GM21619 (cell line): ENCODE data around the gene PTPRM.

Source experiments
- ATAC-seq: cut with Tn5 transposase; IDR thresholded peaks from one replicate; pipeline ENCODE4 v1.9.1; 2021; ENCODE audit not compliant: unreplicated experiment

Gene PTPRM

GRCh38 chr18:8406186-8406867 lies 839.2 kb downstream of the PTPRM start:
- no peak for ATAC-seq

GRCh38 chr18:8406868-8407250 lies 839.7 kb downstream of the PTPRM start:
- no peak for ATAC-seq

GRCh38 chr18:8409151-8409550 lies 842.0 kb downstream of the PTPRM start:
- no peak for ATAC-seq

- ATAC-seq, result no peak
Measured at GRCh38 chr18:8411492-8411891, 844.4 kb downstream of the PTPRM start.

- ATAC-seq, result no peak
Measured at GRCh38 chr18:8412117-8412516, 845.0 kb downstream of the PTPRM start.

GRCh38 chr18:8413189-8413588 lies 846.1 kb downstream of the PTPRM start:
- ATAC-seq, result no peak

GRCh38 chr18:8413751-8414150 lies 846.6 kb downstream of the PTPRM start:
- no peak for ATAC-seq

GRCh38 chr18:8416212-8417019 lies 849.3 kb downstream of the PTPRM start:
- no peak for ATAC-seq

- no peak for ATAC-seq
Measured at GRCh38 chr18:8422391-8422790, 855.3 kb downstream of the PTPRM start.

GRCh38 chr18:8423051-8423557 lies 856.0 kb downstream of the PTPRM start:
- no peak for ATAC-seq

GRCh38 chr18:8424481-8424880 lies 857.4 kb downstream of the PTPRM start:
- ATAC-seq, result no peak

- ATAC-seq, result no peak
Measured at GRCh38 chr18:8424917-8425725, 858.0 kb downstream of the PTPRM start.

GRCh38 chr18:8426401-8426800 lies 859.3 kb downstream of the PTPRM start:
- no peak for ATAC-seq

GRCh38 chr18:8427339-8427738 lies 860.2 kb downstream of the PTPRM start:
- ATAC-seq, result no peak

- no peak for ATAC-seq
Measured at GRCh38 chr18:8428951-8429350, 861.8 kb downstream of the PTPRM start.

GRCh38 chr18:8431036-8431435 lies 863.9 kb downstream of the PTPRM start:
- no peak for ATAC-seq

GRCh38 chr18:8433323-8433722 lies 866.2 kb downstream of the PTPRM start:
- no peak for ATAC-seq

GRCh38 chr18:8433771-8434170 lies 866.7 kb downstream of the PTPRM start:
- no peak for ATAC-seq

GRCh38 chr18:8435376-8435775 lies 868.3 kb downstream of the PTPRM start:
- no peak for ATAC-seq

- no peak for ATAC-seq
Measured at GRCh38 chr18:8439055-8439454, 871.9 kb downstream of the PTPRM start.

- no peak for ATAC-seq
Measured at GRCh38 chr18:8443505-8443904, 876.4 kb downstream of the PTPRM start.
